GM12892 (cell line): ENCODE results near the gene LINC01488.

ENCODE experiments used
- POLR2A ChIP-seq: IDR thresholded peaks from 2 replicates; pipeline ENCODE4 v1.6.1; 2011; ENCODE audit warnings: low read depth, low read length, control low read depth
- POLR2AphosphoS5 ChIP-seq: IDR thresholded peaks from 2 replicates; pipeline ENCODE4 v1.6.1; 2011; ENCODE audit warnings: low read depth, low read length, control low read depth

- TF ChIP-seq POLR2A, result no peak
- no peak for TF ChIP-seq POLR2AphosphoS5
Observed at GRCh38 chr11:69463181-69463994, 18.1 kb upstream of the LINC01488 start.
